GM21576 (cell line): Measurements from ENCODE around the gene METTL16.
"Not testable (repeated sequence)": the region's sequence is repeated elsewhere in the genome, so short reads cannot be mapped to it uniquely, and the experiment has no call there.

Experiments used
- ATAC-seq: cut with Tn5 transposase; IDR thresholded peaks from one replicate; pipeline ENCODE4 v1.9.1; 2021; ENCODE audit warnings: mild to moderate bottlenecking, moderate library complexity; ENCODE audit not compliant: unreplicated experiment

Gene METTL16

DNA sequence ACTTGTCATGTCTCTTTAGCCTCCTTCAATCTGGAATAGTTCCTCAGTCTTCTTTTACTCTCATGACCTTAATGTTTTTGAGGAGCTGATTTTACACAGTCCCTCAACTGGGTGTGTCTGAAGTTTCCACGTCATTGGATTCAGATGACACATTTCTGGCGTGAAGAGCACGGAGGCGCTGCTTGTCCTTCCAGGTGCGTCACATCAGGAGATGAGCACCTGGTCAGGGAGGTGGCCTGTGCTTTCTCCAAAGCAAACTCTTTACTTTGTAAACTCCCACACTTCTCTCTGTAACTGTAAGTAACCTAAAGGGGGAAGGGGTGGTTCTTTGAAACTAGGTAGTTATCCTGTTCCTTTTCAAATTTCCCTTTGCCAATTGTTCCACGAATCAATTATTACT, 58.4 kb downstream of the METTL16 start:
- ATAC-seq = no peak

DNA sequence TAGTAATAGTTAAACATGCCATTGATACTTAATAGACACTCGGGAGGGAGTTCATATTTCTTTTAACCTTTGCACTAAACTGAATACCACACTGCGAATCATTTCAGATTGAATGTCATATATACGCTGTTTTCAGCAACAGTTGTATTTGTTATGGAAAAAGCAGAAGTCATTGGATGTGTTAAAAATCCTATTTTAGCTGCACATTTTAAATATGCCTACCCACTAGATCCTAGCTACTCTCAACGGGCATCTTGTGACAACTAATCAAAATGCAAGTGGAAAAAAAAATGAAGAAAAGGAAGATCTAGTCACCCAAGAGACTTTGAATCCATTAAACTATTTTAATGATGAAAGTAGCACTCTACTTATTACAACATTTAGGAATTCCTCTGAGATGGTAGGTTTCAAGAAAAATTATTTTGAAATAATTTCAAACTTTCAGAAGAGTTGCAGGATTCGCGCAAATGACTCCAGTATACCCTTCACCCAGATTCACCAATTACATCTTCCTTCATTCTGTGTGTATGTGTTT, 59.4 kb downstream of the METTL16 start:
- no peak for ATAC-seq

DNA sequence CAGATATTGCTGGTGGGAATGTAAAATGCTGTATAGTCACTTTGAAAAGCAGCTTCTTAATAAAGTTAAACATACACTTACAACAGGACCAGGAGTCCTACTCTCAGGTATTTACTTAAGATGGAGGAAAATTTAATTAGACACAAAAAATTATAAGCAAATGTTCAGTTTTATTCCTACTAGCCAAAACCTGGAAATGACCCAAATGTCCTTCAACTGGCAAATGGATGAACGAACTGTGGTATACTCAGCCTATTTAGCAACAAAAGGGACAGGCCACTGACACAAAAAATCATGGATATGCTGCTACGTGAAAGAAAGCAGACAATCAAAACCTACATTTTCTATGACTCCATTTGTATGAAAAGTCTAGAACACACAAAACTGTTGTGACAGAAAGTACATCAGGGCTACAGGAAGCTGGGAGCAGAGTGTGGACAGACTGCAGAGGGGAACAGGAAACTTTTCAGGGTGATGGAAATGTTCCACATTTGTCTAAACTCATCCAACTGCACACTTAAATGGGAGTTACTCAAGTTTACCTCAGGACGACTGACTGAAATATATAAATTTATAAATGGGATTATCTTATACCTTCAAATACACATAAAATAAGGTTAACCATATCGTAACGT, 61.6 kb downstream of the METTL16 start:
- no peak for ATAC-seq

DNA sequence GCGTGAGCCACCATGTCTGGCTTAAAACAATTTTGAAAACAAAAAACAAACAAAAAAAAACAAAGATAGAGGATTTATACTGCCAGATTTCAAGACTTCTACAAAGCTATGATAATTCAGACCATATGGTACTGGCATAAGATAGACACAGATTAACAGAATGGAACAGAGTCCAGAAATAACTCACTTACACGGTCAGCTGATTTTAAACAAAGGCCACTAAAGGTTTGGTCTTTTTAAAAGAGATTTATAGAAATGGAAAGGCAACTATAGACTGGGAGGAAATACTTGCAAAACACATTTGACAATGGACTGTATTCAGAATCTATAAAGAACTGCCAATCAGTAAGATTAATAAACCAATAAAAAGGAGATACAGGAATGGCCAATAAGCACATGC, 62.2 kb downstream of the METTL16 start:
- no peak for ATAC-seq

DNA sequence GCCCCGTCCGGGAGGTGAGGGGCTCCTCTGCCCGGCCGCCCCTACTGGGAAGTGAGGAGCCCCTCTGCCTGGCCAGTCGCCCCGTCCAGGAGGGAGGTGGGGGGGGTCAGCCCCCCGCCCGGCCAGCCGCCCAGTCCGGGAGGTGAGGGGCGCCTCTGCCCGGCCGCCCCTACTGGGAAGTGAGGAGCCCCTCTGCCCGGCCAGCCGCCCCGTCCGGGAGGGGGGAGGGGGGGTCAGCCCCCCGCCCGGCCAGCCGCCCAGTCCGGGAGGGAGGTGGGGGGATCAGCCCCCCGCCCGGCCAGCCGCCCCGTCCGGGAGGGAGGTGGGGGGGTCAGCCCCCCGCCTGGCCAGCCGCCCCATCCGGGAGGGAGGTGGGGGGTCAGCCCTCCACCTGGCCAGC, 64.2 kb downstream of the METTL16 start:
- ATAC-seq = not testable (repeated sequence)

DNA sequence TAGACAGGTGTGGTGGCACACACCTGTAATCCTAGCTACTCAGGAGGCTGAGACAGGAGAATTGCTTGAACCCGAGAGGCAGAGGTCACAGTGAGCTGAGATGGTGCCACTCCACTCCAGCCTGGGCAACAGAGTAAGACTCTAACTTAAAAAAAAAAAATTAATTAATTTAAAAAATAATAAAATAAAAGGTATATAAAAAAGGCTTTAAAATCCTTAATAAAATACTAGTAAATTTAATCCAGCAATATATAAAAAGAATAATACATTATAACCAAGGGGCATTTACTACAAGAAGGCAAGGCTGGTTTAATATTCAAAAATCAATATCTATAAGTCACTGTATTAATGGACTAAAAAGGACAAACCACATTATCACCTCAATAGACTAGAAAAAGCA, 66.0 kb downstream of the METTL16 start:
- no peak for ATAC-seq

DNA sequence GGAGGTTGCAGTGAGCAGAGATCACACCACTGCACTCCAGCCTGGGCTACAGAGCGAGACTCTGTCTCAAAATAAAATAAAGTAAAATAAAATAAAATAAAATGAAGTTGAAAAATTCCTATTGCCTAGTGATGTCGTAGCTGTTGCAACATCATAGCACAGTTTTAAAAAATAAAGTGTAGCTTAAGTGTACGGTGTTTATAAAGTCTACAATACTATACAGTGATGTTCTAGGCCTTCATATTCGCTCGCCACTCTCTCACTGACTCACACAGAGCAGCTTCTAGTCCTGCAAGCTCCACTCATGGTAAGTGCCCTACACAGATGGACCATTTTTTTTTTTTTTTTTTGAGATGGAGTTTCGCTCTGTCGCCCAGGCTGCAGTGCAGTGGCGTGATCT, 67.3 kb downstream of the METTL16 start:
- ATAC-seq = no peak

DNA sequence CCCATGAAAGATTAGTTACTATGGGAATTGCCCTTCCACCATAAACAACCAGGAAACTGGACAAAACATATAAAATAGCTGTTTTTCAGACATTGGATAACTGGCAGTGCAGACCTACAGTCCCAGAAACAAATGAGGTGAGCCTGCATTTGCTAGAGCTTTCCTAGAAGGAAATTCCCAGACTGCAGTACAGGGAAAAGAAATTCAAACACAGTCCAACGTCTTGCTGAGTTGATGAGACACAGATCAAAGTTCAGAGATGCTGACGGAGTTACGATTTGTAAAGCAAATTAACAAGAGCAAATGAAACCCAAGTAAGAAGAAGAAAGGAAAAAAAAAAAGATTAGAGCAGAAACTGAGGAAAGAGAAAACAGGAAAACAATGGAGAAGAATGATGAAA, 69.5 kb downstream of the METTL16 start:
- no peak for ATAC-seq

DNA sequence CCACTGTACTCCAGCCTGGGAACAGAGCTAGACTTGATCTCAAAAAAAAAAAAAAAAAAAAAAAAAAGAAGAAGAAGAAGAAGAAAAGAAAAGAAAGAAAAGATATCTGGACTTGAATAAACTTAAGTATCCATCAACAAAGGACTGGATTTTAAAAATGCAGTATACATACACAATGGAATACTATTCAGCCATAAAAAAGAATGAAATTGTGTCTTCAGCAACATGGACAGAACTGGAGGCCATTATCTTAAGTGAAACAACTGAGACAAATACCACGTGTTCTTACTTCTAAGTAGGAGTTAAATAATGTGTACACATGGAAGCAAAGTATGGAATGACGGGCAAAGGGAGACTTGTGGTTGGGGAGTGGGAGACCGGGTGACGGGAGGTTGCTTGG, 70.8 kb downstream of the METTL16 start:
- ATAC-seq = no peak

DNA sequence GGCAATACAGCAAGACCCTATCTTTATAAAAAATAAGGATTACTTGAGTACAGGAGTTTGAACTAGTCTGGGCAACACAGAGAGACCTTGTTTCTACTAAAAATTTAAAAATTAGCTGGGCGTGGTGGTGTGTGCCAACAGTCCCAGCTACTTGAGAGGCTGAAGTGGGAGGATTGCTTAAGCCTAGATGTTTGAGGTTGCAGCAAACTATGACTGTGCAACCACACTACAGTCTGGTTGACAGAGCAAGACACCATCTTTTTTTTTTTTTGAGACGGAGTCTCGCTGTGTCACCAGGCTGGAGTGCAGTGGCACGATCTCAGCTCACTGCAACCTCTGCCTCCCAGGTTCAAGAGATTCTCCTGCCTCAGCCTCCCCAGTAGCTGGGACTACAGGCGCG, 71.7 kb downstream of the METTL16 start:
- ATAC-seq = not testable (repeated sequence)

DNA sequence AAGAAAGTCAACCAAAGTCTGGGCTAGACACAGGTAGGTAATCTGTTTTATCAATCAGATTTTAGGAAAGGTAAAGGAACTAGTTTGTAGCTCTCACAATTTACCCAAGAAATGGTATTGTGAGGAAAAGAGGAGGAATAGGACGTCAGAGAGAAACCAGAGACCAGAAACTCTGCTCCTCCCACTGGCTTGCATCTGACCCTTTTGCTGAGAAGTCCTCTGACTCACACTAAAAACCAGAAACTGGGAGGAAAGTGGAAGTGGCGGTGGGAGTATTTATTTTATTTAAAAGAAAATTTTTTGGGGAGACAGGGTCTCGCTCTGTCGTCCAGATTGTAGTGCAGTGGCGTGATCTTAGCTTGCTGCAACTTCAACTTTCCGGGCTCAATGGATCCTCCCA, 72.9 kb downstream of the METTL16 start:
- ATAC-seq = no peak

DNA sequence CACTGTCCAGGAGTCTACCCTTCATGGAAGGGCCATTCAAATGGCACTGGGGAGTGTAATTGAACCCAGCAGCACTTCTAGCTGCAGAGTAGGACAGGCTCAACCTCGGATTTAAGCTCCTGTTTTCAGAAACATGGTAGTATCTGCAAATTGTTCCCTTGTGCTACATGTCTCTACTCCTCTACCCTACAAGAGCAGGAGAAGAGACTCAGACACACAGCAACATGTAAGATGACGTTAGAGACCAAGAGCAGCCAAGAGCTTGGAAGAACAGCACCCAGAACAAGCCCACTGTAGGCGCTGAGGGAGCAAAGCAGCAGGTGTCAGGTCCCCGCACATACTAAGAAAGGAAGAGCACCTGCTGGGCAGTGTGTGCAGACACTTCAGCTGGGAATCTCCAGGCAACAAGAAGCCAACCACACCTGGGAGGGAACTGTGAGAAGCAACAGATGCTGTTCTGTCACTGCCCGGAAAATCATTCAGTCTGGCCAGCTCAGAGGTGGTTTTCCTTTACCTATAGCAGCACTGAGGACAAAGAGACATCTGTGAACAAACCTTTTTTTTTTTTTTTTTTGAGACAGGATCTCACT, 75.3 kb downstream of the METTL16 start:
- no peak for ATAC-seq

DNA sequence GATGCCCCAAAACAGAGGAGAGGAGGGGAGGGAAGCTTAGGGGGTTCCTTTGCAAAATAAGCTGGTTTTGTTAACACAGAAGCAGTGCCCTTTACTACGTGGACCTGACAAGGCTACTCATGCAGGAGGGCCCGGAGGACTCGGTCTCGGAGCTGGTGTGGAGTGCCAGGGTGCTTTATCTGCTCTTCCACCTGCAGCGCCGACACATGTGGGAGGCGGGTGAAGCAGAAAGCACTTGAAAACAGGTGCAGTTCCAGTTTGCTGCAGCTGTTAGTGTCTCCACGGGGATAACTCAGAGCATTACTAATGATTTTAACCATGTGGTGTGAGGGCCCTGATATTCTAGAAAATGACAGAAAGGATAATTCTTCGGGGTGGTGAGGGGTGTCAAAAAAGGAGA, 75.8 kb downstream of the METTL16 start:
- ATAC-seq = no peak

DNA sequence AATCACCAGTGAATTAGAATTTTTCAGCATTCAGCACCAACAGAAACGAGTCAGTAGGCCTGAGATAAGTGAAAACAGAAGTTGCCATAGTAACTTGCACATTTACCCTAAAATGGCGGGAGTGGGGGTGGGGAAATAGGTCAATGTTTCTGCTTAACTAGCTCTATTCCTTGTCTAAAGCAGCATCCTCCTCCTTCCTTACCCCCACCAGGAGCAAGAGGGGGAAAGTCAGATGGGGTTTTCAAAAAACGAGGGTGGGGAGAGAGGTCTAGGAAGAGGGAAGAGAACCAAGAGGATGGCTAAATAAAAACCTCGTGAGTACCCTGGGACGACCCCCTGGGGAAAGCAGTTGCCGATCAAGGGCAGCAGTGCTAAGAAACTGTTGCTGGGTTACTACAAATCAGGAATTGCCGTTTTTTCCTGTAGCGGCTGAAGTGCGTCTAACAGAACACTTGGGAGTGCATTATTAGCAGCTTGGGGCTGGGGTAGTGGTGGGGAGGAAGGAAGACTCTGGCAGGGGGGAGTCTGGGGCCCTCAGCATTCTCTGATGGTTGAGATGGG, 76.4 kb downstream of the METTL16 start:
- ATAC-seq = no peak

DNA sequence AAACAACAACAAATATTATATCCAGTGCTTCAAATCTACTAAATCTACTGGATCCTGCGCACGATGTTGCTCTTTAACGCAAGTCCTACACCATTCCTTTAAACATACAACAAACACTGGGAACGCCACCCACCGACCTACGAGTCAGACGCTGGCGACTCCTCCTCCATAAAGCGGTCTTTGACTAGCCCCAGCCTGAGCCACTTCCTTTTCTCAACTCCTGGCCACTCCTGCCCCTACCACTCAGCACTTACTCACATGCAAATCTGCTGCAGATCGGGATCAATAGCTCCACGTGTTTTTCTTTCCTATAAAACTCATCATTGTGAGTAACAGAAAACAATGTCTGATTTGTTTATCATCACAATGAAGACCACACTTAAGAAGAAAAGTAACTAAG, 78.0 kb downstream of the METTL16 start:
- ATAC-seq = no peak

DNA sequence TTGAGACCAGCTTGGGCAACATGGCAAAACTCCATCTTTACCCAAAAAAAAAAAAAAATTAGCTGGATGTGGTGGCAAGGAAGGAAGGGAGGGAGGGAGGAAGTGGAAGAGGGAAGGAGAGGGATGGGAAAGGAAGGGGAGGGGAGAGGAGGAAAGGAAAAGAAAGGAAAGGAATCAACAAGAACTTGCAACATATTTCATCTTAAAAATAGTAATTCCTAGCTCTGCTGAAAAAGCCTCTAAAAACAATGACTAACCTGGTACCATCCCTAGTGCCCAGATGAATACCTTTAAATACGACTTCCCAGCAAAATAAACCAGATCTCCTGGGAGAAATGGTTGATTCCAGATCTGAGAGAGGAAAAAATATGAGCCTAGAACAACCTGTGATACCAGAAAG, 83.8 kb downstream of the METTL16 start:
- ATAC-seq = no peak

DNA sequence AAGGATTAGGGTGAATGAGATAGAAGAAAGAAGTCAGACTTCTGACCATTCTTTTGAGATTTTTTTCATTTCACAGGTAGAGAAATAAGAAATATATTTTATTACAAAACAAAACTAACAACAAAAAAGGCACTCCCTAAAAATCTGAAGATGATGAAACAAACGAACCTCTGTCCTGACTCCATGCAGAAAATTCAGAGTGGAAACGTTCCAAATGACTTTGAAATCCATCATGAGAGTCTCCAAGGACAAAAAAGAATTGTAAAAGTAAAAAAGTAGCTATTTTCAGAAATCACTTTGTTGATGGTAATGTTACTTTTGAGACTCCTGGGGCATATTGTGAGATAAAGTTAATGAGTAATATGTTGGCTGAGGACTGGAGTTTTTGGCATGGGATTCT, 84.5 kb downstream of the METTL16 start:
- ATAC-seq = no peak

DNA sequence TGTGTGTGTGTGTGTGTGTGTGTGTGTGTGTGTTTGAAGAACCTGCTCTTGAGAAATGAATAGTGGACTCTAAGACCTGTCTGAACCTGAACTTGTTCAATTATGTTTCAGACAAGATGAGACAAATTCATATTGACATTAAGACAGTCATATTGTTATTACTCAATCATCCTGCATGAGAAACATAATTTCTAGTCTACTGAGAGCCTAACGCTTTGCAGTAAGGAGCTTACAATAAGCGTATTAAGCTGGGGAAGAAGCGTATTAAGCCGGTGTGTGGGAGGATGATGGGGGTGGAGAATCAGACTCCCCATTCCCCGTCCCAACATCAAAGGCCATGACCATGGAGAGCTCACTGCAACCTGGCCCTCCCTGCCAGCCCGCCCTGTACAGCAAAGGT, 88.4 kb downstream of the METTL16 start:
- no peak for ATAC-seq

DNA sequence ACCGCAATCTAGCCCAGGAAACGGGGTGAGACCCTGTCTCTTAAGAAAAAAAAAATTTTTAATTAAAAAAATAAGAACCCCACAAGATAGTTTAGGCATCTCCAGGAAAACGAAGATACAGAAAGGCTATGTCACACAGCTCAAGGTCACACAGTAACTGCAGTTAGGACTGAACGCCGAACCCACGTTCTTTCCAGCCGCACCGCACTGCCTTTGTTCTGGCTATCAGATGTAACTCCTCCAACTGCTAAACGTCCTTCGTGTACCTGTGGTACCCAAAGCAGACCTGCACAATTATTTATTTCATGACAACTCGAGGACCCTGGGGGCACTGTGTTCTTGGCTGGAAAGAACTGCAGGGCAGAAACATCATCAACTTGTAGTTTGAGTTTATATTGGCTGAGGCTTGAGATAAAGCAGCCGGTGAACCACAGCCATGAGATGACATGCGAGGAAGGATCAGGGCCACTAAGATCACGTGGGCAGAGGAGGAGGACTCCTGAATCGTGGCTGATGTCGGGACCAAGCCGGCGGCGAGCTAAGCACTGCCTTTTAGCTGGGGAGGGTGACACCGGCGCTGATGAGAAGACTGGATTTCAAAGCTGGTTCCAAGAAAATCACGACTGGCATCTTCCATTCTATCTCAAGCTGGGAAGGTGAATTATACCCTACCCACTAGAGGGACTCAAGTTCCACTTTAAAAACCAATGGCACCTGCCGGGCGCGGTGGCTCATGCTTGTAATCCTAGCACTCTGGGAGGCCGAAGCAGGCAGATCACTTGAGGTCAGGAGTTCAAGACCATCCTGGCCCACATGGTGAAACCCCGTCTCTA, 90.2 kb downstream of the METTL16 start:
- ATAC-seq = no peak

DNA sequence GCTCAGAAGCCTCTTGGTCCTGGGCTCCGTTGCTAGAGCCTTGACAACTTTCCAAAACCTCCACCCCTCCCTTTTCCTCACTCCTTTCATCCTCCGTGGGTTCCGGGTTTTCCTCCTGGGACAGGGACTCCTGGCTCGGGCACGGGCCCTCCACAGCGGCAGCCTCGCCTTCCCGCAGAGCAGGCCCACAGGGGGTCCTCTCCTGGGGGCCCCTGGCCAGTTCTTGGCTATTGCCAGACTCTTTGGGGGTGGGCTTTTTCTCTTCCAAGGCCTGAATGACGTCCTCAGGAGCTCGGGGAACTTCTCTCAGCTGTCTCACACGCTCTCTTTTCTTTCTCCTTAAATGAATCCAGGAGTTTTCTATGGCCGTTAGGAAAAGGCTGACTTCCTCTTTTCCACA, 91.5 kb downstream of the METTL16 start:
- no peak for ATAC-seq

DNA sequence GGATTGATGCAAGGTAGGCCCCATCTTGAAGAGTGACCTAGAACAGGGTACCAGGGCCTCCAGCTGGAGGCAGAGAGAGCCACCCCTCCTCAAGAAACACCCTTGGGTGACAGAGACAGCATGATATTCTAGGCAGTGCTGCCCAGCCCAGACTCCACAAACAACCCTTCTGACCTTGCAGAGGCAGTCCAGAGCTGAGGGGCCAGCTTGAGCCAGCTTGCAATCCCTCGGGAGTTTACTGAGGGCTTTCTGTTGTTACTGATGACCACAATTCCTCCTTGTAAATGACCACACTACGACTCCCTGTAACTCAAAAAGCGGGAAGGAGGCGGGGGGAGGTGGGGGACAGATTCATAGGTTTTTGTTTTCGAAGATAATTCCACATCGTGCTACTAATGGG, 92.2 kb downstream of the METTL16 start:
- no peak for ATAC-seq

DNA sequence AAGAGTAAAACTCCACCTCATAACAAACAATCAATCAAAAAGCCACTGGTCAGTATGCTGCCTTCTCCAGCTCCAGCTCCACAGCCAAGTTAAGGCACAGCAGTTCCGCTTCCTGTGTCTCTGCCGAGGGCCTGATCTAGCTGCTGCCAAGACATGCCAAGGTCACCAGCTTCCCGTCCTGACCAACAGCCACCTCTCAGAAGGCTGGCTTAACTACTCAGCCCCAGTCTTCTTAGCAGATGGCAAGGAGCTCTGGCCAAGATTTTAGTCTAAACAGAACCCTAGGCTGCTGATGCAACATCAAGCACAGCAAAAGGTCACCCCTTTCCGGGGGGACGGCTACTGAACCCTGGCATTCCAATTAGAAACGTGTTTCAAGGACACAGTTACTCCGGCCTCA, 93.1 kb downstream of the METTL16 start:
- no peak for ATAC-seq
